NCI-H2196 (cell line): ENCODE results near the gene ADD2.
"Not testable (repeated sequence)": the region's sequence is repeated elsewhere in the genome, so short reads cannot be mapped to it uniquely, and the experiment has no call there.

ENCODE experiments used
- DNase-seq: peaks from one replicate; lab custom pipeline; 2025; ENCODE audit not compliant: unreplicated experiment; lab: John Stamatoyannopoulos, UW

The ADD2 gene

GRCh38 chr2:70767699-70768589, at the start of gene ADD2:
TSS of gene ADD2 (minus strand) at chr2:70768200. CDS start at chr2:70706408, 61,792 bp downstream.
- peak; percentile 30 for DNase-seq

GRCh38 chr2:70817284-70817954, 49.4 kb upstream of the ADD2 start:
- no peak for DNase-seq

- no peak for DNase-seq
Measured at GRCh38 chr2:70816726-70817125, 48.7 kb upstream of the ADD2 start.

- no peak for DNase-seq
Measured at GRCh38 chr2:70808983-70809958, 41.3 kb upstream of the ADD2 start.

GRCh38 chr2:70807828-70808118, 39.8 kb upstream of the ADD2 start:
- no peak for DNase-seq

- no peak for DNase-seq
Measured at GRCh38 chr2:70807102-70807827, 39.3 kb upstream of the ADD2 start.

GRCh38 chr2:70806620-70807019, 38.6 kb upstream of the ADD2 start:
- no peak for DNase-seq

GRCh38 chr2:70806013-70806412, 38.0 kb upstream of the ADD2 start:
- no peak for DNase-seq

GRCh38 chr2:70801607-70802263, 33.7 kb upstream of the ADD2 start:
- DNase-seq, result no peak

GRCh38 chr2:70799706-70800105, 31.7 kb upstream of the ADD2 start:
- no peak for DNase-seq

- DNase-seq, result not testable (repeated sequence)
Measured at GRCh38 chr2:70797996-70798395, 30.0 kb upstream of the ADD2 start.

- DNase-seq, result no peak
Measured at GRCh38 chr2:70797506-70797905, 29.5 kb upstream of the ADD2 start.

GRCh38 chr2:70796262-70796661, 28.3 kb upstream of the ADD2 start:
- DNase-seq, result no peak

GRCh38 chr2:70795164-70795995, 27.4 kb upstream of the ADD2 start:
- DNase-seq, result no peak

- no peak for DNase-seq
Measured at GRCh38 chr2:70793450-70793849, 25.4 kb upstream of the ADD2 start.

- DNase-seq, result no peak
Measured at GRCh38 chr2:70790136-70790828, 22.3 kb upstream of the ADD2 start, which contains the start of gene FIGLA. TSS of gene FIGLA (minus strand) at chr2:70790643. CDS start at chr2:70790638, 5 bp downstream.

GRCh38 chr2:70789304-70790135, 21.5 kb upstream of the ADD2 start:
- peak; percentile 28 for DNase-seq
